Chondrocyte (in vitro differentiated cells): ENCODE data around the gene CELA1. TPM values are rescaled to one million over a fixed set of nuclear protein-coding genes. Genes with fewer than 3 reads are reported as not detected.

Experiments
- DNase-seq: peaks from one replicate; pipeline ENCODE4 v3.0.0; 2021; ENCODE audit warnings: mixed read lengths, low spot score
- H3K27ac Mint-ChIP-seq: one replicate; pipeline ENCODE4 v1.8.0; 2021; ENCODE audit warnings: mild to moderate bottlenecking, moderate library complexity, mixed read lengths; ENCODE audit not compliant: unreplicated experiment
- H3K27me3 Mint-ChIP-seq: 2 replicates; pipeline ENCODE4 v1.8.0; 2021; ENCODE audit warnings: low read depth, mixed read lengths
- H3K36me3 Mint-ChIP-seq: 2 replicates; pipeline ENCODE4 v1.8.0; 2021; ENCODE audit warnings: low read depth, mixed read lengths
- H3K4me1 Mint-ChIP-seq: 2 replicates; pipeline ENCODE4 v1.8.0; 2021; ENCODE audit warnings: low read depth, mild to moderate bottlenecking, mixed read lengths
- H3K4me3 Mint-ChIP-seq: one replicate; pipeline ENCODE4 v1.8.0; 2021; ENCODE audit warnings: mild to moderate bottlenecking, moderate library complexity, mixed read lengths; ENCODE audit not compliant: unreplicated experiment
- H3K9me3 Mint-ChIP-seq: 2 replicates; pipeline ENCODE4 v1.8.0; 2021; ENCODE audit warnings: low read depth, mixed read lengths
- CTCF ChIP-seq: fragments of 200-600 bp; sonication (generic); IDR thresholded peaks from 2 replicates; pipeline ENCODE4 v1.5.0; 2021; ENCODE audit warnings: antibody characterized with exemption, mild to moderate bottlenecking, moderate library complexity
- total RNA-seq: library from RNA; stranded (reverse); gene quantifications from 3 replicates; pipeline ENCODE4 v1.2.1, GENCODE V29; 2021

CELA1 gene
- total RNA-seq, 1 donor from 2014 or later, result not detected

GRCh38 chr12:51388069-51388799 lies 41.8 kb upstream of the CELA1 start:
- Mint-ChIP-seq H3K9me3 (no peaks in the 10 kb centered on the region), H3K4me3 (no peak overlapping the region), H3K4me1 (peaks cover 27% of the 10 kb centered on the region), H3K27me3 (peaks cover 4% of the 10 kb centered on the region), H3K36me3 (no peaks in the 10 kb centered on the region), H3K27ac (peak overlapping the region; percentile 53)
- DNase-seq, result no peak
- TF ChIP-seq CTCF, result no peak

- H3K4me3 Mint-ChIP-seq, result no peak overlapping the region
- H3K27me3 Mint-ChIP-seq, result no peaks in the 10 kb centered on the region
- no peak for DNase-seq
- TF ChIP-seq CTCF, result no peak
- no peaks in the 10 kb centered on the region for H3K36me3 Mint-ChIP-seq
- H3K4me1 Mint-ChIP-seq, result peaks cover 34% of the 10 kb centered on the region
- H3K9me3 Mint-ChIP-seq, result no peaks in the 10 kb centered on the region
- no peak overlapping the region for H3K27ac Mint-ChIP-seq
Measured at GRCh38 chr12:51386351-51386750, 39.9 kb upstream of the CELA1 start.

GRCh38 chr12:51383269-51383905 lies 36.9 kb upstream of the CELA1 start:
- peaks cover 14% of the 10 kb centered on the region for H3K4me1 Mint-ChIP-seq
- DNase-seq, result no peak
- no peaks in the 10 kb centered on the region for H3K9me3 Mint-ChIP-seq
- no peak overlapping the region for H3K4me3 Mint-ChIP-seq
- TF ChIP-seq CTCF, result no peak
- no peaks in the 10 kb centered on the region for H3K36me3 Mint-ChIP-seq
- no peaks in the 10 kb centered on the region for H3K27me3 Mint-ChIP-seq
- no peak overlapping the region for H3K27ac Mint-ChIP-seq

- no peak for DNase-seq
- H3K36me3 Mint-ChIP-seq, result no peaks in the 10 kb centered on the region
- no peak overlapping the region for H3K27ac Mint-ChIP-seq
- H3K27me3 Mint-ChIP-seq, result no peaks in the 10 kb centered on the region
- H3K9me3 Mint-ChIP-seq, result no peaks in the 10 kb centered on the region
- no peak overlapping the region for H3K4me3 Mint-ChIP-seq
- H3K4me1 Mint-ChIP-seq, result peaks cover 14% of the 10 kb centered on the region
- no peak for TF ChIP-seq CTCF
Measured at GRCh38 chr12:51382173-51382572, 35.7 kb upstream of the CELA1 start.

GRCh38 chr12:51381226-51382079 lies 35.0 kb upstream of the CELA1 start:
- Mint-ChIP-seq H3K27ac (no peak overlapping the region), H3K9me3 (no peaks in the 10 kb centered on the region), H3K4me3 (no peak overlapping the region), H3K4me1 (peaks cover 14% of the 10 kb centered on the region), H3K27me3 (no peaks in the 10 kb centered on the region), H3K36me3 (no peaks in the 10 kb centered on the region)
- no peak for DNase-seq
- no peak for TF ChIP-seq CTCF
